Neural progenitor cell (in vitro differentiated cells): ENCODE measurements around the gene SLC39A7. TPM values are rescaled to one million over a fixed set of nuclear protein-coding genes. Genes with fewer than 3 reads are reported as not detected.

Experiments used
- DNase-seq: peaks from one replicate; pipeline ENCODE4 v3.0.0-alpha.2; 2016; ENCODE audit warnings: low spot score
- H2AFZ ChIP-seq: fragments of 200-600 bp; sonication (generic); replicated peaks from 2 replicates; pipeline ENCODE4 v1.6.1; 2016; ENCODE audit warnings: antibody characterized with exemption
- H3F3A ChIP-seq: fragments of 200-600 bp; sonication (generic); 2 replicates; pipeline ENCODE4 v1.6.1; 2016; ENCODE audit warnings: antibody characterized with exemption, low read depth
- H3K27ac ChIP-seq: fragments of 200-600 bp; sonication (generic); 2 replicates; pipeline ENCODE4 v1.5.1; 2016; ENCODE audit warnings: mild to moderate bottlenecking
- H3K27me3 ChIP-seq: fragments of 200-600 bp; sonication (generic); 2 replicates; pipeline ENCODE4 v1.6.1; 2016; ENCODE audit warnings: mild to moderate bottlenecking, moderate library complexity
- H3K36me3 ChIP-seq: fragments of 200-600 bp; sonication (generic); 2 replicates; pipeline ENCODE4 v1.5.1; 2016
- H3K4me1 ChIP-seq: fragments of 200-600 bp; sonication (generic); 2 replicates; pipeline ENCODE4 v1.6.1; 2016; ENCODE audit warnings: mixed run types
- H3K4me2 ChIP-seq: fragments of 200-600 bp; sonication (generic); 2 replicates; pipeline ENCODE4 v1.6.1; 2016
- H3K4me3 ChIP-seq: fragments of 200-600 bp; sonication (generic); 2 replicates; pipeline ENCODE4 v1.5.1; 2016
- H3K79me2 ChIP-seq: fragments of 200-600 bp; sonication (generic); 2 replicates; pipeline ENCODE4 v1.6.1; 2016; ENCODE audit warnings: low read depth
- H3K9ac ChIP-seq: fragments of 200-600 bp; sonication (generic); 2 replicates; pipeline ENCODE4 v1.6.1; 2016
- H3K9me3 ChIP-seq: fragments of 200-600 bp; sonication (generic); 2 replicates; pipeline ENCODE4 v1.5.1; 2016; ENCODE audit warnings: low read depth
- H4K20me1 ChIP-seq: fragments of 200-600 bp; sonication (generic); 2 replicates; pipeline ENCODE4 v1.6.1; 2016; ENCODE audit warnings: low read depth
- H3K27ac Mint-ChIP-seq: 3 replicates; pipeline ENCODE4 v1.8.0; 2021; ENCODE audit warnings: mixed read lengths
- H3K27me3 Mint-ChIP-seq: 2 replicates; pipeline ENCODE4 v1.8.0; 2022; ENCODE audit warnings: low read depth, mild to moderate bottlenecking, inconsistent platforms, moderate library complexity, mixed read lengths; ENCODE audit not compliant: insufficient read depth
- H3K36me3 Mint-ChIP-seq: 3 replicates; pipeline ENCODE4 v1.8.0; 2021; ENCODE audit warnings: mixed read lengths
- H3K4me1 Mint-ChIP-seq: 3 replicates; pipeline ENCODE4 v1.8.0; 2021; ENCODE audit warnings: mixed read lengths
- H3K4me3 Mint-ChIP-seq: 3 replicates; pipeline ENCODE4 v1.8.0; 2021; ENCODE audit warnings: mild to moderate bottlenecking, moderate library complexity, mixed read lengths
- H3K9me3 Mint-ChIP-seq: 3 replicates; pipeline ENCODE4 v1.8.0; 2020; ENCODE audit warnings: mixed read lengths
- CTCF ChIP-seq: fragments of 200-600 bp; sonication (generic); IDR thresholded peaks from 2 replicates; pipeline ENCODE4 v1.5.1; 2017; ENCODE audit warnings: antibody characterized with exemption, mild to moderate bottlenecking
- EZH2 ChIP-seq: fragments of 200-600 bp; sonication (generic); IDR thresholded peaks from 2 replicates; pipeline ENCODE4 v1.6.1; 2017; ENCODE audit warnings: antibody characterized with exemption, mild to moderate bottlenecking, moderate library complexity
- EZH2phosphoT487 ChIP-seq: fragments of 200-600 bp; sonication (generic); IDR thresholded peaks from 2 replicates; pipeline ENCODE4 v1.6.1; 2017; ENCODE audit warnings: antibody characterized with exemption
- total RNA-seq: library from RNA; depleted of rRNA; stranded (reverse); fragments of >200 nt; gene quantifications from 2 replicates; pipeline ENCODE4 v1.2.3, GENCODE V29; 2015; ENCODE audit warnings: low replicate concordance

The SLC39A7 gene
- total RNA-seq, 1 donor from 2014 or later, result 40.8 TPM

GRCh38 chr6:33249732-33250630 lies 49.3 kb downstream of the SLC39A7 start:
- no peak overlapping the region for H3K9ac ChIP-seq
- no peak for TF ChIP-seq EZH2phosphoT487
- TF ChIP-seq CTCF, result no peak
- H3K27me3 Mint-ChIP-seq, result peaks cover 5% of the 10 kb centered on the region
- H3K27me3 ChIP-seq, result peaks cover 39% of the 10 kb centered on the region
- H3K4me3 Mint-ChIP-seq, result peak overlapping the region; percentile 88
- H3K4me1 ChIP-seq, result peaks cover 6% of the 10 kb centered on the region
- H3K27ac Mint-ChIP-seq, result no peak overlapping the region
- H3K9me3 ChIP-seq, result no peaks in the 10 kb centered on the region
- DNase-seq, result no peak
- H3K36me3 Mint-ChIP-seq, result peaks cover 13% of the 10 kb centered on the region
- H3F3A ChIP-seq, result peaks cover 20% of the 10 kb centered on the region
- H3K4me2 ChIP-seq, result peak overlapping the region; percentile 80
- no peaks in the 10 kb centered on the region for H3K9me3 Mint-ChIP-seq
- H3K27ac ChIP-seq, result no peak overlapping the region
- H4K20me1 ChIP-seq, result peaks cover 6% of the 10 kb centered on the region
- H3K4me1 Mint-ChIP-seq, result peaks cover 27% of the 10 kb centered on the region
- no peaks in the 10 kb centered on the region for H3K79me2 ChIP-seq
- peak overlapping the region; percentile 49 for H3K4me3 ChIP-seq
- no peaks in the 10 kb centered on the region for H3K36me3 ChIP-seq
- H2AFZ ChIP-seq, result peak overlapping the region; percentile 23

GRCh38 chr6:33250731-33251130 lies 50.1 kb downstream of the SLC39A7 start:
- Histone ChIP-seq H4K20me1 (peaks cover 6% of the 10 kb centered on the region), H3K36me3 (no peaks in the 10 kb centered on the region), H3K9ac (no peak overlapping the region), H2AFZ (no peak overlapping the region), H3F3A (peaks cover 20% of the 10 kb centered on the region), H3K27me3 (peaks cover 32% of the 10 kb centered on the region), H3K4me3 (no peak overlapping the region), H3K4me2 (no peak overlapping the region), H3K27ac (no peak overlapping the region), H3K79me2 (no peaks in the 10 kb centered on the region), H3K9me3 (no peaks in the 10 kb centered on the region), H3K4me1 (peaks cover 6% of the 10 kb centered on the region)
- Mint-ChIP-seq H3K36me3 (peaks cover 14% of the 10 kb centered on the region), H3K4me1 (peaks cover 27% of the 10 kb centered on the region), H3K9me3 (no peaks in the 10 kb centered on the region), H3K27me3 (peaks cover 5% of the 10 kb centered on the region), H3K4me3 (peak overlapping the region; percentile 88), H3K27ac (no peak overlapping the region)
- TF ChIP-seq EZH2phosphoT487 (no peak), EZH2 (no peak), CTCF (no peak)
- no peak for DNase-seq

GRCh38 chr6:33251395-33252012 lies 50.8 kb downstream of the SLC39A7 start:
- H3F3A ChIP-seq, result peaks cover 20% of the 10 kb centered on the region
- no peak for DNase-seq
- no peaks in the 10 kb centered on the region for H3K9me3 ChIP-seq
- peaks cover 26% of the 10 kb centered on the region for H3K4me1 Mint-ChIP-seq
- H3K27me3 ChIP-seq, result peaks cover 24% of the 10 kb centered on the region
- H3K4me3 ChIP-seq, result no peak overlapping the region
- no peaks in the 10 kb centered on the region for H3K79me2 ChIP-seq
- TF ChIP-seq EZH2 (no peak), CTCF (no peak), EZH2phosphoT487 (no peak)
- H3K9ac ChIP-seq, result no peak overlapping the region
- no peaks in the 10 kb centered on the region for H3K9me3 Mint-ChIP-seq
- H3K36me3 ChIP-seq, result no peaks in the 10 kb centered on the region
- H3K4me1 ChIP-seq, result peaks cover 6% of the 10 kb centered on the region
- no peak overlapping the region for H3K4me2 ChIP-seq
- peaks cover 6% of the 10 kb centered on the region for H4K20me1 ChIP-seq
- H3K27ac Mint-ChIP-seq, result no peak overlapping the region
- peak overlapping the region; percentile 4 for H3K4me3 Mint-ChIP-seq
- H3K27ac ChIP-seq, result no peak overlapping the region
- H3K36me3 Mint-ChIP-seq, result peaks cover 16% of the 10 kb centered on the region
- H2AFZ ChIP-seq, result no peak overlapping the region
- peaks cover 3% of the 10 kb centered on the region for H3K27me3 Mint-ChIP-seq
